ENCODE measurements around the gene CERS6. TPM values are rescaled to one million over a fixed set of nuclear protein-coding genes. Genes with fewer than 3 reads are reported as not detected.

Gene CERS6
- total and polyA plus RNA-seq, 2 experiments from 2014 or later, result 40.9 to 99.1 TPM

DNA sequence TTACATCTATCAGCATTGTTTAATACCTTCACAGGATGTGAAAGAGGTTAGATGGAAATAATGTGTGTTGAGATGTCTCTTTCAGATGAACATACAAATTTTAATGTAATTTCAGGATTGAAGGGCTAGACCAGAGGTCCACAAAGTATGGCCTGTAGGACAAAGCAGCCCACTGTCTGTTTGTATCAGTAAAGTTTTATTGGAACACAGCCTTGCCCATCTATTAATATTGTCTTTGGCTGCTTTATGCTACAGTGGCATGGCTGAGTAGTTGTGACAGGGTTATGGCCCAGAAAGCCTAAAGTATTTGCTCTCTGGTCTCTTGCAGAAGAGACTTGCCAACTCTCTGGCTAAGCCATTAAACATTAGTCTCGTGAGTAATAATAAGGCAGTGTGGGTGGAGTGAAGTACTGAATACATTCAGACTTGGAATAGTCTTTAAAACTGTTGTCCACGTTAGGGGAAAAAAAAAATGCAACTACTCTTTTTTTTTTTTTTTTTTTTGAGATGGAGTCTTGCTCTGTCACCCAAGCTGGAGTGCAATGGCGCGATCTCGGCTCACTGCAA lies 271.9 kb downstream of the CERS6 start:
- Histone ChIP-seq H3K4me1 (ENCODE audit: insufficient read depth) (no peaks in the 10 kb centered on the region), H3K4me3 (no peak overlapping the region), H3K27ac (no peak overlapping the region), H3K36me3 (replicated peaks; ENCODE audit: insufficient read depth, low read depth) (no peaks in the 10 kb centered on the region), H4K20me1 (ENCODE audit: insufficient read depth, poor library complexity, severe bottlenecking) (no peaks in the 10 kb centered on the region), H2AFZ (no peak overlapping the region), H3K79me2 (no peaks in the 10 kb centered on the region), H3K27me3 (no peaks in the 10 kb centered on the region), H3K4me2 (no peak overlapping the region), H3K9me3 (ENCODE audit: low read depth) (no peaks in the 10 kb centered on the region), H3K9me2 (replicated peaks; ENCODE audit: insufficient read depth) (no peaks in the 10 kb centered on the region)
- DNase-seq (ENCODE audit: low spot score), result no peak
- WGBS (ENCODE audit: low lambda C conversion rate, missing lambda C conversion rate), result 95% methylated on average over 5 of the region's 5 CpGs
- no peak for TF ChIP-seq EZH2 (IDR thresholded peaks at IDR 0.05; ENCODE audit: borderline replicate concordance)
- no peak for TF ChIP-seq EZH2phosphoT487 (IDR thresholded peaks at IDR 0.05; ENCODE audit: low read depth, severe bottlenecking, unreplicated experiment)

DNA sequence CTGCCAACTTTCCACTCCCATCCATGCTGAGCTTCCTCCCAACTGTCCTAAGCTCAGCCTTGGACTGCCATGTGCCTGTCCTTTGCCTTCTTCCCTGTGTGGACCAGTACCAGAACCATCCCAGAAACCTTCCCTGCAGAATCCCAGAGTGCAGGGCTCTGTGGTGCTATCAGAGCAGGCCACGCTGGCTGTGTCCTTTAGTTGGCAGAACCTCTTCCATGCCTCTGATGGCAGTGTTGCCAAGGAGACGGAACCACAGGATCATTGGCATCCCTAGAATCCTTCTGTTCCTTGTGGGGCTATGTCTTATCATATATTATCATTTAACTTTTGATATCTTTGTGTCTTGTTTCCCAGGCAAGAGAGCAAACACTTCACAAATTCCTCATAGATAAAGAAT lies 273.4 kb downstream of the CERS6 start:
- no peaks in the 10 kb centered on the region for H3K36me3 ChIP-seq (replicated peaks; ENCODE audit: insufficient read depth, low read depth)
- H3K4me1 ChIP-seq (ENCODE audit: insufficient read depth), result no peaks in the 10 kb centered on the region
- no peak overlapping the region for H3K4me3 ChIP-seq
- H3K27me3 ChIP-seq, result no peaks in the 10 kb centered on the region
- TF ChIP-seq EZH2 (IDR thresholded peaks at IDR 0.05; ENCODE audit: borderline replicate concordance) (no peak), EZH2phosphoT487 (IDR thresholded peaks at IDR 0.05; ENCODE audit: low read depth, severe bottlenecking, unreplicated experiment) (no peak)
- TF ChIP-seq, protein P1, sequence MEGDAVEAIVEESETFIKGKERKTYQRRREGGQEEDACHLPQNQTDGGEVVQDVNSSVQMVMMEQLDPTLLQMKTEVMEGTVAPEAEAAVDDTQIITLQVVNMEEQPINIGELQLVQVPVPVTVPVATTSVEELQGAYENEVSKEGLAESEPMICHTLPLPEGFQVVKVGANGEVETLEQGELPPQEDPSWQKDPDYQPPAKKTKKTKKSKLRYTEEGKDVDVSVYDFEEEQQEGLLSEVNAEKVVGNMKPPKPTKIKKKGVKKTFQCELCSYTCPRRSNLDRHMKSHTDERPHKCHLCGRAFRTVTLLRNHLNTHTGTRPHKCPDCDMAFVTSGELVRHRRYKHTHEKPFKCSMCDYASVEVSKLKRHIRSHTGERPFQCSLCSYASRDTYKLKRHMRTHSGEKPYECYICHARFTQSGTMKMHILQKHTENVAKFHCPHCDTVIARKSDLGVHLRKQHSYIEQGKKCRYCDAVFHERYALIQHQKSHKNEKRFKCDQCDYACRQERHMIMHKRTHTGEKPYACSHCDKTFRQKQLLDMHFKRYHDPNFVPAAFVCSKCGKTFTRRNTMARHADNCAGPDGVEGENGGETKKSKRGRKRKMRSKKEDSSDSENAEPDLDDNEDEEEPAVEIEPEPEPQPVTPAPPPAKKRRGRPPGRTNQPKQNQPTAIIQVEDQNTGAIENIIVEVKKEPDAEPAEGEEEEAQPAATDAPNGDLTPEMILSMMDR (IDR thresholded peaks at IDR 0.05; ENCODE audit: poor library complexity), result no peak
- no peaks in the 10 kb centered on the region for H4K20me1 ChIP-seq (ENCODE audit: insufficient read depth, poor library complexity, severe bottlenecking)
- WGBS (ENCODE audit: low lambda C conversion rate, missing lambda C conversion rate), result 96% methylated on average over 2 of the region's 2 CpGs
- H3K9me2 ChIP-seq (replicated peaks; ENCODE audit: insufficient read depth), result no peaks in the 10 kb centered on the region
- DNase-seq (ENCODE audit: low spot score), result no peak
- H3K27ac ChIP-seq, result no peak overlapping the region
- H3K4me2 ChIP-seq, result no peak overlapping the region
- H3K9me3 ChIP-seq (ENCODE audit: low read depth), result no peaks in the 10 kb centered on the region
- no peak overlapping the region for H2AFZ ChIP-seq
- H3K79me2 ChIP-seq, result no peaks in the 10 kb centered on the region

DNA sequence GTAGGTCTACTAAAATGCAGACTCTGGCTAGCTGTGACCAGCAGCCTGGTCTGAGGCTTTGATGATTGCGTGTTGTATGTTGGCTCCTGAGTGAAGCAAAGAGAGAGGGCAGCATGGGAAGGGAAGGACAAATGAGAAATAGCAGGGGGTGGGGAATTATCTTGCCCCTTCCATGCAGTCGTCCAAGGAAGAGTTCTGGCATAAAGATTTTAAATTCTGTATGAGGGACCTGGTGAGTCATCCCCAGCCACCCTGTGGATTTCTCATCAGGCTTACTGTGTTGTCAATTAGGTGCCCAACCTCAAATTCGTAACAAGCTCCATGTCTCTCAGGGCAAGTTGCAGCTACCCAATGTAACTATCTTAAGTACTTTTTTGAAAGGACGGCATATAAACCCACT lies 274.3 kb downstream of the CERS6 start:
- no peaks in the 10 kb centered on the region for H3K79me2 ChIP-seq
- H3K4me3 ChIP-seq, result no peak overlapping the region
- H3K27me3 ChIP-seq, result no peaks in the 10 kb centered on the region
- no peak overlapping the region for H3K27ac ChIP-seq
- H3K9me3 ChIP-seq (ENCODE audit: low read depth), result no peaks in the 10 kb centered on the region
- no peaks in the 10 kb centered on the region for H3K36me3 ChIP-seq (replicated peaks; ENCODE audit: insufficient read depth, low read depth)
- no peaks in the 10 kb centered on the region for H3K4me1 ChIP-seq (ENCODE audit: insufficient read depth)
- H2AFZ ChIP-seq, result no peak overlapping the region
- no peak for DNase-seq (ENCODE audit: low spot score)
- WGBS (ENCODE audit: low lambda C conversion rate, missing lambda C conversion rate), result 82% methylated on average over 4 of the region's 4 CpGs
- TF ChIP-seq EZH2 (IDR thresholded peaks at IDR 0.05; ENCODE audit: borderline replicate concordance), result no peak
- TF ChIP-seq, protein P1 (IDR thresholded peaks at IDR 0.05; ENCODE audit: poor library complexity), result no peak
- no peak for TF ChIP-seq EZH2phosphoT487 (IDR thresholded peaks at IDR 0.05; ENCODE audit: low read depth, severe bottlenecking, unreplicated experiment)
- no peaks in the 10 kb centered on the region for H3K9me2 ChIP-seq (replicated peaks; ENCODE audit: insufficient read depth)
- no peak overlapping the region for H3K4me2 ChIP-seq
- H4K20me1 ChIP-seq (ENCODE audit: insufficient read depth, poor library complexity, severe bottlenecking), result no peaks in the 10 kb centered on the region

DNA sequence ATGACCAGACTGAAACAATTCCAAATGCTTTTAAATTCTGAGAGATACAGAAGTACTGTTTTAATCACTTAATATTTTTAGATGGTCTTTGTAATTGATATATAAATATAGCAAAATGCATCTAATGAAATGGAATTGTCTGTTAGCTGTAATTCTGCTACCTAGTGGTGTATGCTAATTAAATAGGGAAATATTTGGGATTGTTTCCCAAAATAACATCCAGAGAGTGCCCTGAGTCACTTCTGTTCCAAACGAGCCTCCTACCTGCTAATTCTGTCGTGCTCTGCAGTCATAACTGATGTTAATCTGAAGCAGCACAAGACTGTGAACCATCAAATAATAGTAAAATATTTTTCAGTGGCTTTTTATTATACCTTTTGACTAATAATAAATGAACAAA lies 274.9 kb downstream of the CERS6 start:
- no peak overlapping the region for H3K4me3 ChIP-seq
- no peaks in the 10 kb centered on the region for H3K4me1 ChIP-seq (ENCODE audit: insufficient read depth)
- H3K27ac ChIP-seq, result no peak overlapping the region
- no peaks in the 10 kb centered on the region for H3K9me3 ChIP-seq (ENCODE audit: low read depth)
- H4K20me1 ChIP-seq (ENCODE audit: insufficient read depth, poor library complexity, severe bottlenecking), result no peaks in the 10 kb centered on the region
- DNase-seq (ENCODE audit: low spot score), result no peak
- H3K4me2 ChIP-seq, result no peak overlapping the region
- no peaks in the 10 kb centered on the region for H3K36me3 ChIP-seq (replicated peaks; ENCODE audit: insufficient read depth, low read depth)
- H3K79me2 ChIP-seq, result no peaks in the 10 kb centered on the region
- H3K27me3 ChIP-seq, result no peaks in the 10 kb centered on the region
- no peak overlapping the region for H2AFZ ChIP-seq
- whole genome bisulfite sequencing (ENCODE audit: low lambda C conversion rate, missing lambda C conversion rate), result 74% methylated on average over 2 of the region's 2 CpGs
- TF ChIP-seq EZH2phosphoT487 (IDR thresholded peaks at IDR 0.05; ENCODE audit: low read depth, severe bottlenecking, unreplicated experiment), result no peak
- TF ChIP-seq EZH2 (IDR thresholded peaks at IDR 0.05; ENCODE audit: borderline replicate concordance), result no peak
- TF ChIP-seq, protein P1 (IDR thresholded peaks at IDR 0.05; ENCODE audit: poor library complexity), result no peak
- no peaks in the 10 kb centered on the region for H3K9me2 ChIP-seq (replicated peaks; ENCODE audit: insufficient read depth)
